ENCODE results near the gene DIAPH3. TPM values are rescaled to one million over a fixed set of nuclear protein-coding genes. Genes with fewer than 3 reads are reported as not detected.

DIAPH3 gene
- total and polyA plus RNA-seq, 2 of the 4 experiments (the other 2 are of a cell fraction), result 8.9 to 9.3 TPM

- H4K8ac ChIP-seq (ENCODE audit: low read depth in 2 of 2, low read length in 2 of 2), result no peak overlapping the region
- H2BK15ac ChIP-seq (ENCODE audit: low read depth, low read length), result no peak overlapping the region
- no peaks in the 10 kb centered on the region for H3K27me3 ChIP-seq (ENCODE audit: control insufficient read depth, insufficient read depth, low read length)
- H3K4me1 ChIP-seq (ENCODE audit: control insufficient read depth, insufficient read depth, low read length), result peaks cover 2% of the 10 kb centered on the region; the same call in 1 of the 2 replicates
- no peak overlapping the region for H3K4ac ChIP-seq (ENCODE audit: low read depth, low read length)
- DNase-seq (no peak), ATAC-seq (ENCODE audit: low read depth) (no peak)
- no peak overlapping the region for H3K14ac ChIP-seq (replicated peaks; ENCODE audit: low read depth, low read length)
- CTCF ChIA-PET, result interaction anchor here (0.6 to 0.8 kb wide), 2 partner anchors 9 to 1444 kb away, joined by 3 read pairs; no protein-coding TSS in a partner anchor
- H2AK9ac ChIP-seq (replicated peaks; ENCODE audit: low read depth, low read length, poor library complexity), result no peak overlapping the region
- no peak overlapping the region for H2AFZ ChIP-seq (replicated peaks; ENCODE audit: low read length, poor library complexity)
- no peak overlapping the region for H2BK20ac ChIP-seq (ENCODE audit: low read depth, low read length)
- H4K91ac ChIP-seq (ENCODE audit: insufficient read depth, low read depth, low read length), result no peak overlapping the region
- intact Hi-C loops (cut with micrococcal nuclease), result no loop called here
- H2AK5ac ChIP-seq (ENCODE audit: low read depth, low read length), result no peak overlapping the region
- no peaks in the 10 kb centered on the region for H3K9me1 ChIP-seq (ENCODE audit: insufficient read depth, low read length)
- H3K18ac ChIP-seq (ENCODE audit: low read depth, low read length), result no peak overlapping the region
- no peaks in the 10 kb centered on the region for H3K9me3 ChIP-seq (ENCODE audit: control insufficient read depth, insufficient read depth, low read length)
- no peak overlapping the region for H3K23ac ChIP-seq (ENCODE audit: low read depth, low read length)
- H4K5ac ChIP-seq (ENCODE audit: low read depth, low read length), result no peak overlapping the region
- H3K27ac ChIP-seq (ENCODE audit: insufficient read depth, low read length), result no peak overlapping the region
- WGBS, 2 experiments (ENCODE audit: extremely low coverage in 2 of 2, insufficient read length in 1 of 2), result 100% methylated on average over 2 of the region's 3 CpGs; no CpG with 5 or more reads in 1 of the 2 experiments
- H3K4me2 ChIP-seq (ENCODE audit: low read depth, low read length), result no peak overlapping the region
- dilution Hi-C loops (cut with HindIII; ENCODE audit: low sequenced_read_pairs, unreplicated experiment), result no loop called here
- H4K20me1 ChIP-seq (ENCODE audit: insufficient read depth, low read length), result no peaks in the 10 kb centered on the region
- no TSS peak for BruUV-seq (replicated peaks)
- H3K9ac ChIP-seq (ENCODE audit: low read depth, low read length), result no peak overlapping the region
- no peaks in the 10 kb centered on the region for H3K36me3 ChIP-seq (ENCODE audit: control insufficient read depth, insufficient read depth, low read length)
- no peaks in the 10 kb centered on the region; a peak in 1 of 4 replicates for H3K79me1 ChIP-seq (ENCODE audit: low read depth in 1 of 2, low read length in 2 of 2)
- in situ Hi-C loops (cut with MboI; ENCODE audit: low sequenced_read_pairs), result no loop called here
- no peak overlapping the region for H3K56ac ChIP-seq (ENCODE audit: extremely low read depth, insufficient read depth, low read length)
- H2BK120ac ChIP-seq (ENCODE audit: low read depth, low read length), result no peak overlapping the region
- no peak overlapping the region for H2BK5ac ChIP-seq (ENCODE audit: low read depth, low read length, poor library complexity, severe bottlenecking)
- TF ChIP-seq MAFK (IDR thresholded peaks at IDR 0.05; ENCODE audit: low read depth, low read length), result no peak
- no peak overlapping the region for H3K4me3 ChIP-seq (ENCODE audit: insufficient read depth, low read depth, low read length)
- POLR2A ChIA-PET (ENCODE audit: unreplicated experiment), result interaction anchor here (0.6 kb wide), 1 partner anchor 8 kb away, joined by 17 read pairs; no protein-coding TSS in a partner anchor
Measured at GRCh38 chr13:59837101-59837500, 326.6 kb downstream of the DIAPH3 start.
